Psoas muscle (tissue), 8 donors: Measurements from ENCODE around the gene LGI4. TPM values are rescaled to one million over a fixed set of nuclear protein-coding genes. Genes with fewer than 3 reads are reported as not detected.

Source experiments
- ATAC-seq, 4 donors: fragments of 200-7000 bp; cut with Tn5 transposase; one replicate each; pipeline ENCODE4 v1.9.1; 2020; ENCODE audit warnings: moderate library complexity in 3 of 4, mild to moderate bottlenecking in 2 of 4
- DNase-seq, 2 donors: peaks; one replicate each; pipeline ENCODE4 v3.0.0-alpha.2; 2020
- H3K27ac ChIP-seq: fragments of 200-600 bp; one replicate; pipeline ENCODE4 v1.8.0; 2022
- H3K27me3 ChIP-seq, 3 donors: fragments of 200-600 bp in 1 of 3; one replicate each; pipeline versions ENCODE4 v1.6.1 to v1.8.0; 2013 to 2022; ENCODE audit warnings: low read length in 2 of 3, mild to moderate bottlenecking in 2 of 3, moderate library complexity in 1 of 3; ENCODE audit not compliant: insufficient read depth in 3 of 3
- H3K36me3 ChIP-seq, 2 donors: fragments of 200-600 bp in 1 of 2; one replicate each; pipeline versions ENCODE4 v1.6.1 to v1.8.0; 2013 to 2022; ENCODE audit warnings: low read depth in 1 of 2, mild to moderate bottlenecking in 1 of 2, moderate library complexity in 1 of 2; ENCODE audit not compliant: insufficient read depth in 1 of 2
- H3K4me1 ChIP-seq: fragments of 200-600 bp; one replicate; pipeline ENCODE4 v1.8.0; 2022
- H3K4me3 ChIP-seq: fragments of 200-600 bp; one replicate; pipeline ENCODE4 v1.8.0; 2022; ENCODE audit warnings: mild to moderate bottlenecking
- H3K9me3 ChIP-seq: fragments of 200-600 bp; one replicate; pipeline ENCODE4 v1.8.0; 2022
- WGBS, 3 donors: extraction: QIAGEN DNeasy Blood & Tissue Kit; methylation state at CpG; one replicate each; pipeline versions ENCODE4 v1.1.6 to v1.1.7; 2013; 5-methylcytosine and 5-hydroxymethylcytosine counted together
- intact Hi-C, 2 donors: fragments of 100-400 bp; cut with DNase I; formaldehyde crosslinking; loops; one replicate each; pipeline versions ENCODE4 v1.11.0 to v1.14.2; 2022
- polyA plus RNA-seq, 3 donors: library from polyadenylated mRNA; stranded (reverse); fragments of 200-250 nt; gene quantifications; one replicate each; pipeline ENCODE4 v1.2.3, GENCODE V29; 2013
- total RNA-seq, 4 donors: library from RNA; stranded (reverse); fragmentation: NEBNext Ultra II Directional in 2 of 4; extraction: Animal tissue kit (Norgen Biotek cat#: 25700) in 2 of 4; gene quantifications; one replicate each; pipeline versions ENCODE4 v1.2.1 to v1.2.4, GENCODE V29; 2021 to 2023
- TF ChIP-seq, protein P1 (sequence below): fragments of 200-600 bp; IDR thresholded peaks from one replicate; pipeline ENCODE4 v1.8.0; 2022; ENCODE audit warnings: antibody characterized with exemption
- donor health status: healthy with polysubstance abuse.
- donor health status: DM: no; HTN: no; CAD: no; lungs with moderate emphysema.
- donor health status: Bipolar disorder and iron deficiency.
- donor health status: healthy.
- donor health status: DM: yes; HTN: yes; CAD: no.
- donor health status: DM: no; HTN: no; CAD: no.
- donor health status: DM: no; HTN: no; CAD: no.
- donor health status: DM: yes; HTN: yes; CAD: no.

LGI4 gene
- total and polyA plus RNA-seq, 7 donors = 3.2 to 22.1 (median 16.2) TPM

GRCh38 chr19:35094656-35095055, 40.2 kb downstream of the LGI4 start:
- no peaks in the 10 kb centered on the region for H3K36me3 ChIP-seq
- peaks cover 3% of the 10 kb centered on the region for H3K4me1 ChIP-seq
- 89 to 92% (median 92%) methylated on average over 4 of the region's 4 CpGs for WGBS, 3 donors
- H3K4me3 ChIP-seq = no peak overlapping the region
- H3K27me3 ChIP-seq = no peaks in the 10 kb centered on the region
- ATAC-seq (no peak), DNase-seq (no peak)
- intact Hi-C loops = loop anchor here in 1 of 2 donors (5.0 kb wide), 1 partner anchor 47 kb away; no protein-coding TSS in a partner anchor
- TF ChIP-seq, protein P1, sequence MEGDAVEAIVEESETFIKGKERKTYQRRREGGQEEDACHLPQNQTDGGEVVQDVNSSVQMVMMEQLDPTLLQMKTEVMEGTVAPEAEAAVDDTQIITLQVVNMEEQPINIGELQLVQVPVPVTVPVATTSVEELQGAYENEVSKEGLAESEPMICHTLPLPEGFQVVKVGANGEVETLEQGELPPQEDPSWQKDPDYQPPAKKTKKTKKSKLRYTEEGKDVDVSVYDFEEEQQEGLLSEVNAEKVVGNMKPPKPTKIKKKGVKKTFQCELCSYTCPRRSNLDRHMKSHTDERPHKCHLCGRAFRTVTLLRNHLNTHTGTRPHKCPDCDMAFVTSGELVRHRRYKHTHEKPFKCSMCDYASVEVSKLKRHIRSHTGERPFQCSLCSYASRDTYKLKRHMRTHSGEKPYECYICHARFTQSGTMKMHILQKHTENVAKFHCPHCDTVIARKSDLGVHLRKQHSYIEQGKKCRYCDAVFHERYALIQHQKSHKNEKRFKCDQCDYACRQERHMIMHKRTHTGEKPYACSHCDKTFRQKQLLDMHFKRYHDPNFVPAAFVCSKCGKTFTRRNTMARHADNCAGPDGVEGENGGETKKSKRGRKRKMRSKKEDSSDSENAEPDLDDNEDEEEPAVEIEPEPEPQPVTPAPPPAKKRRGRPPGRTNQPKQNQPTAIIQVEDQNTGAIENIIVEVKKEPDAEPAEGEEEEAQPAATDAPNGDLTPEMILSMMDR = no peak
- no peaks in the 10 kb centered on the region for H3K9me3 ChIP-seq
- H3K27ac ChIP-seq = no peak overlapping the region

DNA sequence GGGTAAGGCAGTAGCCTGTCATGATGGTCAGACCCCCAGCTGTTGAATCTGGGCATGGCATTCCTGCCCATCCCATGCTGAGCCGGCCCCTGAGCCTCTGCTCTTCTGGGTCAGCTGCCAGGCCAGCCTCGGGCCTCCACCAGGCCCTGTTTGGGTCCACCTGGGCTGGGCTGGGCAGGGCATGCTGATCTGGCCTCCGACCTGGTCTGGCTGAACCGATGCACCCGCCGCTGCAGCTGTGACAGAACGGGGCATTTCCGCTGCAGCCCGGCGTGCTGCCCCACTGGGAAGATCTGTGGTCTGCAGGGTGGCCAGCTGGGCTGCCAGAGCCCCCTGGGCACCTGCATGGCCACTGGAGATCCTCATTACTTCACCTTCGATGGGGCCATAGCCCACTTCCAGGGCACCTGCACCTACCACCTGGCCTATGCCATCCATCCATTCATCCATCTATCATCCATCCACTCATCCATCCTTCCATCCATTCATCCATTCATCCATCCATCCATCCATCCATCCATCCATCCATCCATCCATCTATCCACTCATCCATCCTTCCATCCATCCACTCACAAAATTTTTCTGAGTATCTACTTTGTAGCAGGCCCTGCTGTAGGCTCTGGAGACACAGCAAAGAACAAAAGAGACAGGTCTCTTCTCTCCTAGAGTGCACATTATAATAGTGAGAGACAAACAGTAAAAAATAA, 40.8 kb downstream of the LGI4 start:
- 72 to 81% (median 79%) methylated on average over 10 to 11 of the region's 11 CpGs for WGBS, 3 donors

DNA sequence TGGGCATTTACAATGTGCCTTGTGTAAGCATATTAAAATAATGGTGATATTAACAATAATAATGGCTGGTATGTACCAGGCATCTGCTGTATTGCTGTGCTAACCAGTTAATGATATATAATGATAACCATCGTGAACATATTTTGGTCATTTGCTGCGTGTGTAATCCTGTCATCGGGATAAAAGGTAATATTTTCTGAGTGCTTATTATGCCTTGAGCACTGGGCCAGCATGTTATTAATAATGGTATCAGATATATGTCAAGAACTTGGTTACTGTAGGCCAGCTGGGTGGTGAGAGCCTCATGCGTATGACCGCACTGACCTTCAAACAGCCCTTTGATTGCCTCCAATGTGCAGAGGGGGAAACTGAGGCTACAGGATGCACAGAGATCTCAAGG, 41.4 kb downstream of the LGI4 start:
- no peaks in the 10 kb centered on the region for H3K9me3 ChIP-seq

More for the DNA sequence above, 40.8 kb downstream of the LGI4 start:
- intact Hi-C loops = loop anchor here in 1 of 2 donors (5.0 kb wide), 1 partner anchor 47 kb away; no protein-coding TSS in a partner anchor
- ATAC-seq (no peak), DNase-seq (no peak)
- Histone ChIP-seq H3K36me3 (no peaks in the 10 kb centered on the region), H3K4me1 (peaks cover 3% of the 10 kb centered on the region), H3K27me3 (no peaks in the 10 kb centered on the region), H3K27ac (no peak overlapping the region), H3K9me3 (no peaks in the 10 kb centered on the region), H3K4me3 (no peak overlapping the region)
- TF ChIP-seq, protein P1 = no peak

GRCh38 chr19:35090506-35091214, 44.2 kb downstream of the LGI4 start:
- no peaks in the 10 kb centered on the region for H3K9me3 ChIP-seq
- peaks cover 3% of the 10 kb centered on the region for H3K4me1 ChIP-seq
- ATAC-seq (peak; percentile 85 to 95 (median 88)), DNase-seq (peak in 1 of 2 donors; percentile 41)
- TF ChIP-seq, protein P1 = peak; percentile 68
- peak overlapping the region; percentile 52 for H3K4me3 ChIP-seq
- H3K27ac ChIP-seq = peak overlapping the region; percentile 23
- intact Hi-C loops = loop anchor here (1.0 to 5.0 kb wide), 3 partner anchors 43 to 118 kb away; no protein-coding TSS in a partner anchor
- H3K36me3 ChIP-seq = no peaks in the 10 kb centered on the region
- no peaks in the 10 kb centered on the region for H3K27me3 ChIP-seq
- 5 to 7% (median 6%) methylated on average over 36 of the region's 36 CpGs for WGBS, 3 donors

More for the DNA sequence above, 41.4 kb downstream of the LGI4 start:
- Histone ChIP-seq H3K4me3 (no peak overlapping the region), H3K36me3 (no peaks in the 10 kb centered on the region), H3K27me3 (no peaks in the 10 kb centered on the region), H3K27ac (no peak overlapping the region), H3K4me1 (peaks cover 3% of the 10 kb centered on the region)
- 92 to 98% (median 94%) methylated on average over 5 of the region's 5 CpGs for WGBS, 3 donors
- TF ChIP-seq, protein P1 = no peak
- ATAC-seq (no peak), DNase-seq (no peak)
- intact Hi-C loops = loop anchor here in 1 of 2 donors (5.0 kb wide), 1 partner anchor 46 kb away; no protein-coding TSS in a partner anchor
